Kidney (tissue), 14 donors: ENCODE measurements around the gene NEK6. TPM values are rescaled to one million over a fixed set of nuclear protein-coding genes. Genes with fewer than 3 reads are reported as not detected.
"Not testable (repeated sequence)": the region's sequence is repeated elsewhere in the genome, so short reads cannot be mapped to it uniquely, and the experiment has no call there.

ENCODE experiments used
- DNase-seq, 5 donors: peaks; one replicate each; pipeline ENCODE4 v3.0.0-alpha.2; 2013 to 2020
- FAIRE-seq: peaks from 2 replicates; lab custom pipeline; 2012; peaks lifted over from hg19 to GRCh38; lab: Jason Lieb, UNC
- H3K27ac ChIP-seq, 2 donors: one replicate each; pipeline ENCODE4 v1.7.0; 2013; ENCODE audit warnings: low read depth in 2 of 2, low read length in 2 of 2, inconsistent platforms in 1 of 2
- H3K27me3 ChIP-seq: one replicate; pipeline ENCODE4 v1.7.1; 2013; ENCODE audit warnings: low read length, inconsistent platforms; ENCODE audit not compliant: control insufficient read depth, insufficient read depth
- H3K36me3 ChIP-seq, 3 donors: one replicate each; pipeline versions ENCODE4 v1.7.0 to v1.7.1; 2013; ENCODE audit warnings: low read length in 3 of 3, control low read depth in 1 of 3, inconsistent platforms in 1 of 3; ENCODE audit not compliant: insufficient read depth in 3 of 3, control insufficient read depth in 2 of 3
- H3K4me1 ChIP-seq, 3 donors: one replicate each; pipeline versions ENCODE4 v1.7.0 to v1.7.1; 2013; ENCODE audit warnings: low read length in 3 of 3, inconsistent platforms in 1 of 3, low read depth in 1 of 3; ENCODE audit not compliant: control insufficient read depth in 2 of 3, insufficient read depth in 2 of 3
- H3K4me3 ChIP-seq, 3 donors: one replicate each; pipeline versions ENCODE4 v1.7.0 to v1.8.1; 2013; ENCODE audit warnings: low read length in 3 of 3, control low read depth in 1 of 3, inconsistent platforms in 1 of 3
- H3K9ac ChIP-seq, 3 donors: one replicate each; pipeline versions ENCODE4 v1.7.0 to v1.7.1; 2013; ENCODE audit warnings: low read length in 3 of 3, control low read depth in 1 of 3, inconsistent platforms in 1 of 3
- H3K9me3 ChIP-seq, 3 donors: one replicate each; pipeline versions ENCODE4 v1.7.0 to v1.7.1; 2013; ENCODE audit warnings: low read length in 3 of 3, control low read depth in 1 of 3, inconsistent platforms in 1 of 3; ENCODE audit not compliant: control insufficient read depth in 2 of 3, insufficient read depth in 1 of 3
- CTCF ChIP-seq: IDR thresholded peaks from 3 replicates; pipeline ENCODE4 v1.5.1; 2012; ENCODE audit warnings: mild to moderate bottlenecking, moderate library complexity, borderline replicate concordance; ENCODE audit not compliant: insufficient read depth; ENCODE audit errors: extremely low read depth
- intact Hi-C: fragments of 100-400 bp; cut with DNase I; formaldehyde crosslinking; loops from one replicate; pipeline ENCODE4 v1.11.1; 2022
- polyA plus RNA-seq: library from polyadenylated mRNA; stranded (reverse); fragments of 350-450 nt; fragmentation: Illumina TruSeq; extraction: RNeasy Lipid Tissue Mini Kit (QIAGEN cat#74804); gene quantifications from one replicate; pipeline ENCODE4 v1.2.3, GENCODE V29; 2014; ENCODE audit warnings: low read depth, low replicate concordance; ENCODE audit not compliant: insufficient read depth
- total RNA-seq: library from RNA; stranded (reverse); fragmentation: NEBNext Ultra II Directional; extraction: Animal tissue kit (Norgen Biotek cat#: 25700); gene quantifications from one replicate; pipeline ENCODE4 v1.2.1, GENCODE V29; 2021
- donor health status: control.
- donor health status: control.
- donor health status: control.
- donor health status: control.
- donor health status: control.
- donor health status: DM: yes; HTN: yes; CAD: no.
- donor health status: Normal renal cell carcinoma (clear cell type).

NEK6 gene
- total and polyA plus RNA-seq, 2 donors from 2014 or later, result 14.9 to 82.1 TPM

GRCh38 chr9:124242331-124243194 lies 15.2 kb upstream of the NEK6 start:
- peak overlapping the region in 1 of 2 donors; percentile 20 for H3K27ac ChIP-seq
- no peaks in the 10 kb centered on the region for H3K9me3 ChIP-seq
- no peaks in the 10 kb centered on the region for H3K27me3 ChIP-seq
- TF ChIP-seq CTCF, result no peak
- FAIRE-seq (no peak), DNase-seq (peak in 4 of 5 donors; percentile 93 to 98 (median 96))
- H3K36me3 ChIP-seq, result no peaks in the 10 kb centered on the region
- peaks cover 0 to 4% (median 2%) of the 10 kb centered on the region in 3 donors for H3K4me1 ChIP-seq
- intact Hi-C loops, result no loop called here
- H3K9ac ChIP-seq, result peak overlapping the region in 1 of 3 donors; percentile 27
- peak overlapping the region; percentile 26 to 55 (median 47) for H3K4me3 ChIP-seq

- H3K27ac ChIP-seq, H3K9me3 ChIP-seq, H3K36me3 ChIP-seq, H3K9ac ChIP-seq, H3K4me1 ChIP-seq, H3K27me3 ChIP-seq, FAIRE-seq, intact Hi-C loops, DNase-seq, H3K4me3 ChIP-seq: not testable (repeated sequence)
These were observed 10.4 kb upstream of the NEK6 start for GRCh38 chr9:124247393-124247792.

GRCh38 chr9:124248066-124248465 lies 9.7 kb upstream of the NEK6 start:
- intact Hi-C loops, result no loop called here
- FAIRE-seq (no peak), DNase-seq (no peak)
- Histone ChIP-seq H3K4me1 (peaks cover 0 to 2% (median 0%) of the 10 kb centered on the region in 3 donors), H3K27me3 (no peaks in the 10 kb centered on the region), H3K36me3 (no peaks in the 10 kb centered on the region), H3K27ac (no peak overlapping the region), H3K9ac (no peak overlapping the region), H3K9me3 (no peaks in the 10 kb centered on the region), H3K4me3 (no peak overlapping the region)
- no peak for TF ChIP-seq CTCF

GRCh38 chr9:124248960-124249359 lies 8.8 kb upstream of the NEK6 start:
- Histone ChIP-seq H3K36me3 (no peaks in the 10 kb centered on the region), H3K9me3 (no peaks in the 10 kb centered on the region), H3K4me3 (no peak overlapping the region), H3K4me1 (no peaks in the 10 kb centered on the region), H3K27ac (no peak overlapping the region), H3K27me3 (no peaks in the 10 kb centered on the region), H3K9ac (no peak overlapping the region)
- TF ChIP-seq CTCF, result no peak
- intact Hi-C loops, result no loop called here
- FAIRE-seq, result no peak
- peak in 1 of 5 donors; percentile 23 for DNase-seq
